GM12892 (cell line): Measurements from ENCODE around the gene SYNDIG1L. TPM values are rescaled to one million over a fixed set of nuclear protein-coding genes. Genes with fewer than 3 reads are reported as not detected.

ENCODE experiments used
- DNase-seq: peaks from one replicate; pipeline ENCODE4 v3.0.0; 2011; ENCODE audit not compliant: insufficient read length
- FAIRE-seq: peaks from 2 replicates; lab custom pipeline; 2011; peaks lifted over from hg19 to GRCh38; lab: Jason Lieb, UNC
- POLR2A ChIP-seq: IDR thresholded peaks from 2 replicates; pipeline ENCODE4 v1.6.1; 2011; ENCODE audit warnings: low read depth, low read length, control low read depth
- POLR2AphosphoS5 ChIP-seq: IDR thresholded peaks from 2 replicates; pipeline ENCODE4 v1.6.1; 2011; ENCODE audit warnings: low read depth, low read length, control low read depth
- TAF1 ChIP-seq: IDR thresholded peaks from 2 replicates; pipeline ENCODE4 v1.6.1; 2011; ENCODE audit warnings: low read depth, mild to moderate bottlenecking, control low read depth, low read length, borderline replicate concordance
- polyA plus RNA-seq: library from polyadenylated mRNA; unstranded; fragments of >200 nt; gene quantifications from one replicate; pipeline ENCODE4 v1.2.1, GENCODE V29; 2012; ENCODE audit warnings: missing spikeins, inconsistent platforms; ENCODE audit not compliant: missing spikeins

Gene SYNDIG1L
- polyA plus RNA-seq, result not detected

DNA sequence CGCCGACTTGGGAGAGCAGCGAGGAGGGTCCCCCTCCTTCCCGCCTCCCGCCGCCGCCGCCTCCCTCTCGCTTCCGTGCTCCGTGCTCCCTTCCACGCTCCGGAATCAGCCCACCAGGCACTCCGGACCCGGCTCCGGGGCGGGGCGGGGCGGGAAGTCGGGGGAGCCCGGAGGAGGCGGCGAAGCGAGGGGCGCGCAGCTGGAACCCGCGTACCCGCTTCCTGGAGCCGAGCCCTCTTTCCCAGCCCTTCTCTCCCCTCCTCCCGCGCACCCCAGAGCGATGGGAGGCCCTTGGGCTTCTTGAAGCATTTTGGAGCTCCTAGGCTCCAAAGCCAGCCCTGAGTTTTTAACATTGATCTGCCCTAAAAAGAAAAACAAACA is at the start of gene SYNDIG1L:
Gene SYNDIG1L (minus strand): TSS at position 9 of the 381 bp plus-strand sequence. CDS start 16,466 bp downstream, outside the sequence.
- FAIRE-seq, result no peak
- TF ChIP-seq POLR2A (no peak), TAF1 (no peak), POLR2AphosphoS5 (no peak)
- no peak for DNase-seq

- DNase-seq (no peak), FAIRE-seq (no peak)
- TF ChIP-seq POLR2AphosphoS5 (no peak), POLR2A (no peak), TAF1 (no peak)
Measured at GRCh38 chr14:74475678-74476077, 49.7 kb upstream of the SYNDIG1L start.

DNA sequence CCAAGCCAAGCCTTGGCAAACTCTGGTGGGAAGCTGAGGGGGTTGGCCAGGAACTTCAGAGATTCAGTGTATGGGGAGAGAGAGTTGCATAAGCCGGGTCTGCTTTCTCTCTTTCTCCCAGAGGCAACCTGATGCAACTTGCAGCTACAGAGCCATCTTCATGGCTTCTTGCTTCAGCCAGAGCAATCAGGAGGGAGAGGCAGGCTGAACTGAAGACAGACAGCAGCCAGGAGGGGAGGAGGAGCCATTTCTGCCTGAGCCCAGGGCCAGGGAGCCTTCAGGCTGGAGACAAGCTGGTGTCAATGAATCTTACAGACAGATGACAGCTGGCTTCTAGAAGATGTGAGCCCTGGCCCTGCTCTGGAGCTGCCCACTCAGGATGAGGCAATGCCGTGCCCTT is 48.4 kb upstream of the SYNDIG1L start:
- DNase-seq (no peak), FAIRE-seq (no peak)
- TF ChIP-seq TAF1, result no peak
- no peak for TF ChIP-seq POLR2A
- no peak for TF ChIP-seq POLR2AphosphoS5

DNA sequence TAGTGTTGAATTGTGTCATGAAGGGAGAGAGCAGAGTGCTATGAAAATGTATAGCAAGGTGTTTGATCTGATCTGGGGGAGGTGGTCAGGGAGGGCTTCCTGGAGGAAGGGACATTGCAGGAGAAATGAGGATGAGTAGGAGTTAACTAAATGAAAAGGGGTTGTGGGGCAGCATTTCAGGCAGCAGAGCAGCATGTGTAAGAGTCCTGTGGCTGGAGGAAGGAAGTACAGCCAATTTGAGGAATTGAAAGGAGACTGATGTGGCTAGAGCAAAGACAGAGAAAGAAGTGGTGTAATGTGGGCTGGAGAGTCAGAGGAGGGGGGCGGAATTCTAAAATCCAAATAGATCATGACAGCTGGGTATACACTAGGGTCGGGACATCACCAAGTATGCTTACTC is 46.6 kb upstream of the SYNDIG1L start:
- no peak for TF ChIP-seq TAF1
- TF ChIP-seq POLR2A, result no peak
- no peak for TF ChIP-seq POLR2AphosphoS5
- no peak for DNase-seq
- no peak for FAIRE-seq

DNA sequence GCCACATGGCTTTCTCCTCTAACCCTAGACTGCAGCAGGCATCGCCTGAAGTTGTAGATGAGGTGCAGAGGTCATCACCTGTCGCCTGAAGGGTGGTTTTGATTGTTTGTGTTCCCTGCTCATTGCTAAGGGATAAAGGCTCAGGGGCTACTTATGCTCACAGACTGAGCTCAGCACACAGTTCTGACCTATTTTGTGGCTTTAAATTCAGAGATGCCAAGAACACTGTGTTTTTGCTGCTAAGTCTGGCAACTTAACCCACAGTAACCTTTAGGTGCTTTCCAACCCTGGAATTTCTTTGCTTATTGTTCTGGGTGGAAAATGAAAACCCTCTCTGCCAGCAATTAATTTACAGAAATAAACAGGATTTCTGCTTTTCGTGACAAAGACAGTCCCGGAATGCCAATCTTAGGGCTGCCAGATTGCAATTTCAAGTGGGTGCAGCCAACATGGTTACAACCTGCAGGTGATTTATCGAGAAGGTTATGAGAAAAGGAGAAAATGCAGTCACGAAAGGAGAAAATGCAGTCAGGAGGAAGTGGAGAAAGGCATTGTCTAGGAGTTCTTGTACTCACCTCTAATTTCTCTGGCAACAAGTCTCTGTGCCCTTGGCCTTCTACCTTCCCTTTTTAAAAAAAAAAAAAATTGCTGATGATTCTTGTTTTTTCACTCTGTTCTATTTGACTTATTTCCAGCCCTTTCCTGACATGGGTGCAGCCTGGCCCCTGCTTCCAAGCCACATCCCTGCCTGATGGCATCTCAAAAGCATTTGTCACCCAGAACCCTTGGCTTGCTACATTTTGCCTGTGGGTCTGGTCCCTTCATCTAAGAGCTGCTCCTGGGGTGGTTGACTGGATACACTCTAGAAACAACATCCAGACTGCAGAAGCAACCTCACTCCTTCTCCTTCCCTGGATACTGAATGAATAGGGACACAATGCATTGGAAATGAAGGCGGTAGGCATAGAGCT is 43.8 kb upstream of the SYNDIG1L start:
- TF ChIP-seq POLR2A (no peak), POLR2AphosphoS5 (no peak), TAF1 (no peak)
- FAIRE-seq, result no peak

GRCh38 chr14:74468513-74468912 is 42.5 kb upstream of the SYNDIG1L start:
- no peak for FAIRE-seq
- TF ChIP-seq POLR2A (no peak), TAF1 (no peak), POLR2AphosphoS5 (no peak)
- no peak for DNase-seq

More for the DNA sequence above, 43.8 kb upstream of the SYNDIG1L start:
- DNase-seq, result no peak

- TF ChIP-seq POLR2A, result no peak
- no peak for TF ChIP-seq POLR2AphosphoS5
- no peak for TF ChIP-seq TAF1
- DNase-seq (no peak), FAIRE-seq (no peak)
Measured at GRCh38 chr14:74465335-74465734, 39.3 kb upstream of the SYNDIG1L start.

DNA sequence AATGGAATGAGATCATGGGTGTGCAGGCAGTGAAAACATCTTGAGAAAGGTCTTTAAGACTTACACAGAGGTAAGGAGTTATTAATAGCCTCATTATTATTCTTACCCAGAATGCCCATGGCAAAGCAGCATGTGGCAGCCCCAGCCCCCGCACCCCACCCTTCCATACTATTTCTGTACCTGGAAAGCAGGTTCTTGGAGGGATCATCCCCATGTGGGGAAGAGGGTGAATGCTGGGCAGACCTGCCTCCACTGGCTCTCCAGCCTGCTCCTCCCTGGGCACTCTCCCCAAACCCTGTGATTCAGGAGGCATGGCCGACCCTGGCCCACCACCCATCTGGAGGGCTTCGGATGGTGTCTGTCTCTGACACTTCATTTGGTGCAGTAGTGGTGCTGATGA is 38.8 kb upstream of the SYNDIG1L start:
- FAIRE-seq (no peak), DNase-seq (no peak)
- no peak for TF ChIP-seq POLR2A
- no peak for TF ChIP-seq POLR2AphosphoS5
- TF ChIP-seq TAF1, result no peak

DNA sequence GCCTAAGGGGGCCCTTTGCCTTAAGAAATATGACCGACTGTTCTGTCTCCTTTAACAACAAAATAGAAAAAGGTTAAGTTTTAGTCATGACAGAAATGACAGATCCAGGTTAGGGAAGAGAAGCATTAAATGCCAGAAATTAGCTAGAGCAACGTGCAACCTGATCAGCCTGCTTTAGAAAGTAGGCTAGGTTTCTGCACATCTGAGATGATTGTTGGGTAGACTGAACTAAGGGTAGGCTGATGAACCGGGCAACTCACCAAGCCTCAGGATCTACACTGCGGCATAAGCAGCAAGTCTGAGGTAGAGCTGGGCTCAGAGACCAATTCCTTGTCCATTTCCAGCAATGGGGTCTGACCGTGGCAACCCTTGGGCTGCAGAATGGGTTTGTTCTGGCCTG is 37.7 kb upstream of the SYNDIG1L start:
- TF ChIP-seq POLR2A (no peak), TAF1 (no peak), POLR2AphosphoS5 (no peak)
- FAIRE-seq (no peak), DNase-seq (no peak)

- no peak for FAIRE-seq
- TF ChIP-seq TAF1, result no peak
- TF ChIP-seq POLR2A, result no peak
- no peak for TF ChIP-seq POLR2AphosphoS5
- no peak for DNase-seq
Measured at GRCh38 chr14:74462993-74463392, 37.0 kb upstream of the SYNDIG1L start.

DNA sequence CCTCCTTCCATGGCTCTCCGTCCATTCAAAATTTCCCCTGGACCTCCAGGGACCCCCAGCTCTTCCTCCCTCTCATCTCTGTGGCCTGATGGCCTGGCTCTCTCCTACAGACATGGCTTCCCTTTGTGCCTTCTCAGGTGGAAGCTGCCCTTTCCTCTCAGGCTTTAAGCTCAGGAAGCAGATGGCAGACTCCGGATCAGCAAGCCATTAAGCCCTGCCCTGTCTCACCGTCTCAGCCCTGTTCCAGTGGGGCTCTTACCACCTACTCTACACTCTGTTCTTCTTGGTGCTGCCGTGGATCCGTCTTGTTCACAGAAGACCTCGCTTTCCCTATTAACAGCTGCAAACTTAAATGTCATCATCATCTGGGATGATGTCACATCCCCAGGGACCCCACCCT is 34.0 kb upstream of the SYNDIG1L start:
- TF ChIP-seq TAF1, result no peak
- DNase-seq (no peak), FAIRE-seq (no peak)
